Measurements from ENCODE around the gene VPS13D.

The VPS13D gene

DNA sequence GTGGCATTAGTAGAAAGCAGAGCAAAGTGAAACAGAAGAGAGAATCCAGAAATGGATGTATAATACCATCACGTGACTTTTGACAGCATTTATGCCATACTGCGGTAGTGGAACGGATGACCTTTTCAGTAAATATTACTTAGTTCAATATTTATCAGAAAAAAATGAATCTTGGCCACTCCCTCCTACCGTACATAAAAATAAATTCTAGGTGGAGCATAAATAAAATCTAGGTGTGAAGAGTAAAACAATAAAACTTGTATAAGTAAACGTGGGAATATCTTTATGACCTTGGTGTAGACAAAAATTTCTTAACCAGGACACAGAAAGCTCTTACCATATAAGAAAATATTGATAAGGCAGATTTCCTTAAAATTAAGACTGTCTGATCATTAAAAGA, 182.6 kb downstream of the VPS13D start:
- Histone ChIP-seq H3F3A (ENCODE audit: insufficient read depth, low read length) (no peaks in the 10 kb centered on the region), H3K27me3 (ENCODE audit: insufficient read depth, low read length) (no peaks in the 10 kb centered on the region), H3K36me3 (ENCODE audit: insufficient read depth, low read length) (peaks cover 5% of the 10 kb centered on the region), H2AFZ (ENCODE audit: low read length) (no peak overlapping the region), H3K4me1 (ENCODE audit: insufficient read depth, low read length, severe bottlenecking) (no peaks in the 10 kb centered on the region), H3K9ac (ENCODE audit: low read length) (no peak overlapping the region), H3K9me3 (ENCODE audit: low read length) (peaks cover 7% of the 10 kb centered on the region; the same call in 1 of the 2 replicates), H3K4me2 (ENCODE audit: low read length) (no peak overlapping the region), H3K9me2 (ENCODE audit: low read depth, low read length) (no peaks in the 10 kb centered on the region), H3K27ac (ENCODE audit: low read depth, low read length, poor library complexity, severe bottlenecking) (no peak overlapping the region), H4K20me1 (ENCODE audit: insufficient read depth, low read length) (no peaks in the 10 kb centered on the region), H3K79me2 (ENCODE audit: insufficient read depth, low read length) (no peaks in the 10 kb centered on the region), H3K4me3 (ENCODE audit: low read depth, low read length, poor library complexity, severe bottlenecking) (no peak overlapping the region)
- TF ChIP-seq, protein P1, sequence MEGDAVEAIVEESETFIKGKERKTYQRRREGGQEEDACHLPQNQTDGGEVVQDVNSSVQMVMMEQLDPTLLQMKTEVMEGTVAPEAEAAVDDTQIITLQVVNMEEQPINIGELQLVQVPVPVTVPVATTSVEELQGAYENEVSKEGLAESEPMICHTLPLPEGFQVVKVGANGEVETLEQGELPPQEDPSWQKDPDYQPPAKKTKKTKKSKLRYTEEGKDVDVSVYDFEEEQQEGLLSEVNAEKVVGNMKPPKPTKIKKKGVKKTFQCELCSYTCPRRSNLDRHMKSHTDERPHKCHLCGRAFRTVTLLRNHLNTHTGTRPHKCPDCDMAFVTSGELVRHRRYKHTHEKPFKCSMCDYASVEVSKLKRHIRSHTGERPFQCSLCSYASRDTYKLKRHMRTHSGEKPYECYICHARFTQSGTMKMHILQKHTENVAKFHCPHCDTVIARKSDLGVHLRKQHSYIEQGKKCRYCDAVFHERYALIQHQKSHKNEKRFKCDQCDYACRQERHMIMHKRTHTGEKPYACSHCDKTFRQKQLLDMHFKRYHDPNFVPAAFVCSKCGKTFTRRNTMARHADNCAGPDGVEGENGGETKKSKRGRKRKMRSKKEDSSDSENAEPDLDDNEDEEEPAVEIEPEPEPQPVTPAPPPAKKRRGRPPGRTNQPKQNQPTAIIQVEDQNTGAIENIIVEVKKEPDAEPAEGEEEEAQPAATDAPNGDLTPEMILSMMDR (IDR thresholded peaks at IDR 0.05; ENCODE audit: low read length), result no peak
- TF ChIP-seq EZH2 (IDR thresholded peaks at IDR 0.05; ENCODE audit: borderline replicate concordance, low read length), result no peak

DNA sequence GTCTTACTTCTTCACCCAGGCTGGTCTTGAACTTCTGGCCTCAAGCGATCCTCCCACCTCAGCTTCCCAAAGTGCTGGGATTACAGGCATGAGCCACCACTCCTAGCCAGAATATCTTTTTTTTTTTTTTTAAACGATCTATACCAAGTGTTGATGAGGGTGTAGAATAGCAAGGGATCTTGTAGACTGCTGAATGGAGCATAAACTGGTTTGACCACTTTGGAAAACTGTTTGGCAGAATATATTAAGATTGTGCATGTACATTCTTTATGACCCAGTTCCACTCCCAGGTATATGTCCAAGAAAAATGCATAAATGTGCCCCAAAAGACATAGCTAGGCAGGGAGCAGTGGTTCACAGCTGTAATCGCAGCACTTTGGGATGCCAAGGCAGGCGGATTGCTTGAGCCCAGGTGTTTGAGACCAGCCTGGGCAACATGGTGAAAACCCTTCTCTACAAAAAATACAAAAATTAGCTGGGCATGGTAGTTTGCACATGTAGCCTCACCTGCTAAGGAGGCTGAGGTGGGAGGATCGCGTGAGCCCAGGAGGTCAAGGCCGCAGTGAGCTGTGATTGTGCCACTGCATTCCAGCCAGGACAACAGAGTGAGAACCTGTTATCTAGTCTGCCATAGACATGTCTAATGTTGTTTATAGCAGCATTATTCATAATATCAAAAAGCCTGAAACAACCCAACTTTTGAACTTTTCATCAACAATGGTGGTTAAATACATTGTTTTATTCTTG, 184.0 kb downstream of the VPS13D start:
- no peaks in the 10 kb centered on the region for H3K79me2 ChIP-seq (ENCODE audit: insufficient read depth, low read length)
- H3K4me3 ChIP-seq (ENCODE audit: low read depth, low read length, poor library complexity, severe bottlenecking), result no peak overlapping the region
- no peaks in the 10 kb centered on the region for H3K4me1 ChIP-seq (ENCODE audit: insufficient read depth, low read length, severe bottlenecking)
- H4K20me1 ChIP-seq (ENCODE audit: insufficient read depth, low read length), result no peaks in the 10 kb centered on the region
- H3K9ac ChIP-seq (ENCODE audit: low read length), result no peak overlapping the region
- no peak overlapping the region for H3K4me2 ChIP-seq (ENCODE audit: low read length)
- H3K27ac ChIP-seq (ENCODE audit: low read depth, low read length, poor library complexity, severe bottlenecking), result no peak overlapping the region
- no peaks in the 10 kb centered on the region for H3K9me2 ChIP-seq (ENCODE audit: low read depth, low read length)
- no peak for TF ChIP-seq EZH2 (IDR thresholded peaks at IDR 0.05; ENCODE audit: borderline replicate concordance, low read length)
- TF ChIP-seq, protein P1 (IDR thresholded peaks at IDR 0.05; ENCODE audit: low read length), result no peak
- no peak overlapping the region for H2AFZ ChIP-seq (ENCODE audit: low read length)
- H3K27me3 ChIP-seq (ENCODE audit: insufficient read depth, low read length), result no peaks in the 10 kb centered on the region
- H3K36me3 ChIP-seq (ENCODE audit: insufficient read depth, low read length), result peaks cover 5% of the 10 kb centered on the region
- H3F3A ChIP-seq (ENCODE audit: insufficient read depth, low read length), result no peaks in the 10 kb centered on the region
- H3K9me3 ChIP-seq (ENCODE audit: low read length), result peaks cover 7% of the 10 kb centered on the region; the same call in 1 of the 2 replicates

DNA sequence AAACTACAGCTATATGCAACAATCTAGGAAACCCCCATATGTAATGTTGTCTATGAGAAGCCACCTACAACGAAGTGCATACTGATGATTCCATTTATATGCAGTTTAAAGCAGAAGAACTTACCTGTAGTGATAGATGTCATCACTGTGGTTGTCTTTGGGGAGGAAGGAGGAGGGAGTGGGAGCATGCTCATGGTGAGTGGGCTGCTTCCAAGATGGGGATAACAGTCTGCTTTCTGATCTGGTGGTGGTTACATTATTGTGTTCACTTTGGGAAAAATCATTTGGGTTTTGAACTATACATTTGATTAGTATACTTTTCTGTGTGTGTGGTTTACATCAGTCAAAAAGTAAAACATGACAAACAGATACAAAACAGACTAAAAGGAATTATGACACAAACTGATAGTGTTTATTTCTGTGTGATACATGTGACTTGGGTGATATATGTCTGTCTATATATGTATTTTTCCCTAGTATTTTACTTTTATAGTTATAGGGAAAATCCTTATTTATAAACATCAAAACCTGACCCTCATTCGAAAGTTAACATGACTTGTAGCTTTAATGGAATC, 184.7 kb downstream of the VPS13D start:
- no peak for TF ChIP-seq EZH2 (IDR thresholded peaks at IDR 0.05; ENCODE audit: borderline replicate concordance, low read length)
- TF ChIP-seq, protein P1 (IDR thresholded peaks at IDR 0.05; ENCODE audit: low read length), result no peak
- Histone ChIP-seq H3K4me1 (ENCODE audit: insufficient read depth, low read length, severe bottlenecking) (no peaks in the 10 kb centered on the region), H3K36me3 (ENCODE audit: insufficient read depth, low read length) (peaks cover 5% of the 10 kb centered on the region), H4K20me1 (ENCODE audit: insufficient read depth, low read length) (no peaks in the 10 kb centered on the region), H3K9me3 (ENCODE audit: low read length) (peaks cover 7% of the 10 kb centered on the region; the same call in 1 of the 2 replicates), H3K4me3 (ENCODE audit: low read depth, low read length, poor library complexity, severe bottlenecking) (no peak overlapping the region), H3K4me2 (ENCODE audit: low read length) (no peak overlapping the region), H3K9ac (ENCODE audit: low read length) (no peak overlapping the region), H3K9me2 (ENCODE audit: low read depth, low read length) (no peaks in the 10 kb centered on the region), H3K27me3 (ENCODE audit: insufficient read depth, low read length) (no peaks in the 10 kb centered on the region), H3K27ac (ENCODE audit: low read depth, low read length, poor library complexity, severe bottlenecking) (no peak overlapping the region), H3F3A (ENCODE audit: insufficient read depth, low read length) (no peaks in the 10 kb centered on the region), H3K79me2 (ENCODE audit: insufficient read depth, low read length) (no peaks in the 10 kb centered on the region), H2AFZ (ENCODE audit: low read length) (no peak overlapping the region)
